ENCODE measurements around the gene NUDT21.

NUDT21 gene

GRCh38 chr16:56448005-56448404 is 3.1 kb downstream of the NUDT21 start:
- Mint-ChIP-seq H3K36me3 (peaks cover 6% of the 10 kb centered on the region), H3K4me1 (peaks cover 19% of the 10 kb centered on the region), H3K27ac (no peak overlapping the region), H3K9me3 (no peaks in the 10 kb centered on the region), H3K27me3 (no peaks in the 10 kb centered on the region), H3K4me3 (no peak overlapping the region)
- ATAC-seq (ENCODE audit: low read depth) (no peak), DNase-seq (ENCODE audit: low spot score in 2 of 2) (no peak)

DNA sequence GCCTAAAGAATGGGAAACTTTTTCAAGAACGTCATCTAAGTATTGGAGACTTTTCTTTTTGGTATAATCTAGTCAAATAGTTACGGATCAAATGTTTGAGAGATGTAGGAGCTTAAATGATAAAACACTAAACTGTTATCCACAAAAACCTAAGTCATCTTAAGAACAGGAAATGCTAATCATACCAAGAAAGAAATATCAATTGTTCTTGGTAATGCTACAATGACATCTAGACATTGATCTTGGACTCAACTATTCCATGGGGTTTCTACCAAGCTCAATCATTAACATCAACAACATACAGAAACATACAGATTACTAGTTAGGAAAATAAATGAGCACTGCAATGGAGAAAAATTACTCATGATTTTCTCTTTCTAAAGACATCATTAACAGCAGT is 3.8 kb downstream of the NUDT21 start:
- Mint-ChIP-seq H3K27me3 (no peaks in the 10 kb centered on the region), H3K4me1 (peaks cover 15% of the 10 kb centered on the region), H3K27ac (no peak overlapping the region), H3K36me3 (peaks cover 11% of the 10 kb centered on the region), H3K4me3 (no peak overlapping the region), H3K9me3 (no peaks in the 10 kb centered on the region)
- ATAC-seq (ENCODE audit: low read depth) (no peak), DNase-seq (ENCODE audit: low spot score in 2 of 2) (no peak)

DNA sequence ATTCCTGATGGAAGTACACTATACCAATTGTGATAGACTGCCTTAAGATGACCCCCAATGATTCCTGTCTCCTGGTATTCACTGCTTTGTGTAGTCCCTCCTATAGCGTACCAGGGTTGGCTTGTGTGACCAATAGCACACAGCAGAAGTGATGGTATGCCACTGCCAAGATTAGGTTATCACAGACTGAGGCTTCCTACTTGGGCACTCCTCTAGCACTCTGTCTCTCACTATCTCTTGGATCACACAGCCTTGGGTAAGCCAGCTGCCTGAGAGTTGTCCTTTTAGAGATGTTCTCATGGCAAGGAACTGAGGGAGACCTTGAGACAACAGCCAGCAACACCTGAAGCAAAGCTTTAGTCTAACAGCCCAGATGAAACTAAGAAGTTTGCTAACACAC is 13.1 kb downstream of the NUDT21 start:
- Mint-ChIP-seq H3K9me3 (no peaks in the 10 kb centered on the region), H3K4me3 (no peak overlapping the region), H3K27ac (no peak overlapping the region), H3K4me1 (no peaks in the 10 kb centered on the region), H3K27me3 (no peaks in the 10 kb centered on the region), H3K36me3 (peaks cover 22% of the 10 kb centered on the region)
- no peak for ATAC-seq (ENCODE audit: low read depth)
- no peak for DNase-seq (ENCODE audit: low spot score in 2 of 2)

DNA sequence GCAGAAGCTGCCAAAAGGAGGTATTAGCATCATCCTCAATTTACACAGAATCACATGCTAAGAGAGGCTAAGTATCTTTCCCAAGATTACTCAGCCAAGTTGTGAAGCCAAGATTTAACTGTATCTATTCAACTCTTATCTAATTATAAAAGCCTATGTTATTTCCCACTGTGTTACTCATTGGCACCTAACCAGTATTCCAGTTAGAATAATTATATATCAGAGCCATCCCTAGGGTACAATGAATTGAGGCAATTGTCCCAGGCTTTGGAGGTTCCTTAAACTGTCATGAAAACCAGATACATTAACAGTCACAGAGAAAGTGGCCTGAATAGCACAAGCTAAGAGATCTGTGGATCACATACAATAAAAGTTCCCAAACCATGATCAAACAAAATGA is 14.9 kb downstream of the NUDT21 start:
- Mint-ChIP-seq H3K9me3 (no peaks in the 10 kb centered on the region), H3K27me3 (no peaks in the 10 kb centered on the region), H3K36me3 (peaks cover 17% of the 10 kb centered on the region), H3K27ac (no peak overlapping the region), H3K4me3 (no peak overlapping the region), H3K4me1 (no peaks in the 10 kb centered on the region)
- no peak for DNase-seq (ENCODE audit: low spot score in 2 of 2)
- ATAC-seq (ENCODE audit: low read depth), result no peak

GRCh38 chr16:56428091-56428490 is 23.0 kb downstream of the NUDT21 start:
- Mint-ChIP-seq H3K4me3 (no peak overlapping the region), H3K27me3 (no peaks in the 10 kb centered on the region)

GRCh38 chr16:56426585-56426984 is 24.5 kb downstream of the NUDT21 start:
- peaks cover 9% of the 10 kb centered on the region for H3K36me3 Mint-ChIP-seq
- peaks cover 24% of the 10 kb centered on the region for H3K4me1 Mint-ChIP-seq
- no peak for ATAC-seq (ENCODE audit: low read depth)

More at GRCh38 chr16:56428091-56428490, 23.0 kb downstream of the NUDT21 start:
- Mint-ChIP-seq H3K36me3 (peaks cover 13% of the 10 kb centered on the region), H3K27ac (no peak overlapping the region), H3K4me1 (peaks cover 9% of the 10 kb centered on the region), H3K9me3 (no peaks in the 10 kb centered on the region)
- DNase-seq (ENCODE audit: low spot score in 2 of 2), result no peak
- ATAC-seq (ENCODE audit: low read depth), result no peak

GRCh38 chr16:56425439-56425832 is 25.7 kb downstream of the NUDT21 start, which contains the start of gene AMFR:
Gene AMFR, minus strand, starts transcription at chr16:56425545. Its CDS starts 218 bp downstream, at chr16:56425327.
- Mint-ChIP-seq H3K27me3 (no peaks in the 10 kb centered on the region), H3K4me1 (peaks cover 28% of the 10 kb centered on the region), H3K4me3 (peak within 1 kb of the TSS; percentile 99), H3K9me3 (no peaks in the 10 kb centered on the region), H3K27ac (peak within 1 kb of the TSS; percentile 96), H3K36me3 (peaks cover under 1% of the 10 kb centered on the region)
- DNase-seq (ENCODE audit: low spot score in 2 of 2) (peak; percentile 73 to 78), ATAC-seq (ENCODE audit: low read depth) (peak; percentile 82)

More at GRCh38 chr16:56426585-56426984, 24.5 kb downstream of the NUDT21 start:
- no peak for DNase-seq (ENCODE audit: low spot score in 2 of 2)
- no peak overlapping the region for H3K27ac Mint-ChIP-seq
- peak overlapping the region; percentile 14 for H3K4me3 Mint-ChIP-seq
- H3K27me3 Mint-ChIP-seq, result no peaks in the 10 kb centered on the region
- no peaks in the 10 kb centered on the region for H3K9me3 Mint-ChIP-seq

DNA sequence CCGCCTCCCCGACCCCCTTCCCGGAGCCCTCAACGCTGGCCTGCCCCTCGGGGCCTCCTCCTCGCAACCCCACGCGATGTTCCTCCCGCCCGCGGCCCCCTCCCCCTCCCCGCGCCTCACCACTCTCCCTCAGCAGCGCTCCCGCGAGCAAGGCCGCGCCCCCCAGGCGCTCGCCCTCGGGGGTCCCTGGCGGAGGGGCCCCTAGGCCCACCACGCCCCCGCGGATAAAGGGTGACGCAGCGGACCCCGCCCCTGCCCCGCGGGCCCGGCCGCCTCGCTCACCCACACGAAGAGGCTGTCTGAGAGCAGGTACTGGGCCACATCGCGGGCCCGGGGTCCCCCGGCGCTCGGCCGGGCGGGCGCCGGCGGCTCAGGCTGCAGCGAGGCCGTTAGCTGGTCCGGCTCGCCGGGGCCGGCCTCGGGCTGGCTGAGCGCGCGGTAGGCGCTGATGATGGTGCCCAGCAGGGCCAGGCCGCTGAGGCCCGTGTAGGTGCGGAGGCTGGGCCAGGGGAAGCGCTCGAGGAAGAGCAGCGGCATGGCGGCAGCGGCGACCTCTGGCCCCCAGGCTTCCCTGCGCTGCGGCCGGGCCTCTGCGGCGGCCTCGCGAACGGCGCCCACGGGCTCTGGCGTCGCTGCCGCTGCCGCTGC is 26.2 kb downstream of the NUDT21 start:
- Mint-ChIP-seq H3K4me3 (peak overlapping the region; percentile 99), H3K4me1 (peaks cover 33% of the 10 kb centered on the region), H3K9me3 (no peaks in the 10 kb centered on the region), H3K27ac (peak overlapping the region; percentile 96), H3K36me3 (no peaks in the 10 kb centered on the region), H3K27me3 (no peaks in the 10 kb centered on the region)
- peak; percentile 21 to 46 for DNase-seq (ENCODE audit: low spot score in 2 of 2)
- ATAC-seq (ENCODE audit: low read depth), result peak; percentile 18

DNA sequence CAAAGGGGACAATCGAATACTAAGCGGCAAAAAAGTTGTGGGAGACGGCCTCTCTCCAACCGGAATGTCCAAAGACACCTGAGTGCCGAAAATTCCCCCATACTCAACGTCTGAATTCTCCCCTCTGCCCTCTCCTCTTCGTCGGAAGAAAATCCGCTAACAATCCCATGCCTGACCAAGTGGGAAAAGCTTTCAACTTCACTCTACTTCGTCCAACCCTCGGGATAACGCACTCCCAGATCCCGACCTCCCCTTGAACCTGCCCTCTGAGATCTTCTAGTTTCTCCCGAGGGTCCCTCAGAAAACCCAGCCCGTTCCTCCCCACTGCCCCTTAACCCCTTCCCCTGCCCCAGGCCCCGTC is 26.7 kb downstream of the NUDT21 start:
- ATAC-seq (ENCODE audit: low read depth) (no peak), DNase-seq (ENCODE audit: low spot score in 2 of 2) (no peak)
- Mint-ChIP-seq H3K27ac (peak overlapping the region; percentile 96), H3K4me1 (peaks cover 33% of the 10 kb centered on the region), H3K4me3 (peak overlapping the region; percentile 99), H3K36me3 (no peaks in the 10 kb centered on the region), H3K9me3 (no peaks in the 10 kb centered on the region), H3K27me3 (no peaks in the 10 kb centered on the region)

DNA sequence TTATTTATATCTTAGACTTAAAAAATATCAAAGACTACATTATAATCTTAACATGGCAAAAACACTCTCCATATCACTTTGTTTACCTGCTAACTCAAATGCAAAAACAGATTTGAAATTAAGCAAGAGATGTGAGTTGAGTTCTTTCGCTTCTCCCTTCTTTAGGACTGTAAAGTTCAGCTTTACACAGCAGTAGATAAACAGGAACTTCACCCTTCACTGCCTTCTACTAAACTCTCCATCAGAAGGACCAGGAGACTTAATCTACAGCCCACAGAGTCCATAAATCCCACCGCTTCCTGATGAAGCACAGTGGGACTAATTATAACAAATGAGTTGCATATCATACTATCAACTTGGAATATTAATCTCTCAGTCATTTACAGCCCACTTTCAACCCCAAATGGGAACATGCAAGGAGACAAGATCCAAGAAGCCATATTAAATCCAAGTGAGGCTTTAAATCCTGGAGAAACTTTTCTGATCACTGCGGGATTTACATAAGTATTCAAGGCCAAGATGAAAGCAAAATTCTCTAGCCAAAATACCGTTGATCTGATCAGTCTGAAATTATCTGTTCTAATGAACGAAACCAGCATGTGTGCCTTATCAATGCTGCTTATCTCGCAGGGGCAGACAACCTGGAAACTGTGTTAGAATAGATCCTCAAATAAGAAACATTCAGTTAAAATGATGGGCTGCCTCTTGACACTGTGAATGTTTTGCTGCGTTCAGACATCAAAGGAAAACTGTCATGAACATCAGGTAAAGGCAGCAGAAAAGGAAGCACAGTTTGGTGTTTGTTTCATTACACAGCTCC is 27.3 kb downstream of the NUDT21 start:
- peaks cover 33% of the 10 kb centered on the region for H3K4me1 Mint-ChIP-seq
- peak overlapping the region; percentile 96 for H3K27ac Mint-ChIP-seq
- H3K4me3 Mint-ChIP-seq, result peak overlapping the region; percentile 99
- H3K27me3 Mint-ChIP-seq, result no peaks in the 10 kb centered on the region
- DNase-seq (ENCODE audit: low spot score in 2 of 2), result no peak
- H3K9me3 Mint-ChIP-seq, result no peaks in the 10 kb centered on the region
- no peaks in the 10 kb centered on the region for H3K36me3 Mint-ChIP-seq
- peak; percentile 37 for ATAC-seq (ENCODE audit: low read depth)

- Mint-ChIP-seq H3K9me3 (no peaks in the 10 kb centered on the region), H3K27ac (peak overlapping the region; percentile 96), H3K4me1 (peaks cover 35% of the 10 kb centered on the region), H3K4me3 (peak overlapping the region; percentile 81), H3K27me3 (no peaks in the 10 kb centered on the region), H3K36me3 (no peaks in the 10 kb centered on the region)
- ATAC-seq (ENCODE audit: low read depth) (no peak), DNase-seq (ENCODE audit: low spot score in 2 of 2) (no peak)
Measured at GRCh38 chr16:56422896-56423441, 28.2 kb downstream of the NUDT21 start.

- DNase-seq (ENCODE audit: low spot score in 2 of 2) (no peak), ATAC-seq (ENCODE audit: low read depth) (no peak)
- H3K4me1 Mint-ChIP-seq, result peaks cover 35% of the 10 kb centered on the region
- H3K4me3 Mint-ChIP-seq, result peak overlapping the region; percentile 81
- H3K36me3 Mint-ChIP-seq, result no peaks in the 10 kb centered on the region
- H3K9me3 Mint-ChIP-seq, result no peaks in the 10 kb centered on the region
- no peaks in the 10 kb centered on the region for H3K27me3 Mint-ChIP-seq
- H3K27ac Mint-ChIP-seq, result peak overlapping the region; percentile 96
Measured at GRCh38 chr16:56421976-56422669, 29.0 kb downstream of the NUDT21 start.

GRCh38 chr16:56421313-56421712 is 29.8 kb downstream of the NUDT21 start:
- ATAC-seq (ENCODE audit: low read depth) (peak; percentile 46), DNase-seq (ENCODE audit: low spot score in 2 of 2) (peak in 1 of 2 donors; percentile 34)
- H3K4me1 Mint-ChIP-seq, result peaks cover 35% of the 10 kb centered on the region
- peak overlapping the region; percentile 96 for H3K27ac Mint-ChIP-seq
- H3K36me3 Mint-ChIP-seq, result no peaks in the 10 kb centered on the region
- H3K27me3 Mint-ChIP-seq, result no peaks in the 10 kb centered on the region
- no peaks in the 10 kb centered on the region for H3K9me3 Mint-ChIP-seq
- H3K4me3 Mint-ChIP-seq, result peak overlapping the region; percentile 81

GRCh38 chr16:56420613-56421012 is 30.5 kb downstream of the NUDT21 start:
- peak overlapping the region; percentile 58 for H3K4me3 Mint-ChIP-seq
- H3K9me3 Mint-ChIP-seq, result no peaks in the 10 kb centered on the region
- H3K4me1 Mint-ChIP-seq, result peaks cover 40% of the 10 kb centered on the region
- H3K27me3 Mint-ChIP-seq, result no peaks in the 10 kb centered on the region
- ATAC-seq (ENCODE audit: low read depth), result no peak
- H3K27ac Mint-ChIP-seq, result peak overlapping the region; percentile 96
- H3K36me3 Mint-ChIP-seq, result no peaks in the 10 kb centered on the region
- DNase-seq (ENCODE audit: low spot score in 2 of 2), result no peak

Data from memory B cell (primary cell).